Mononuclear cell (primary cell): ENCODE measurements around the gene ZNF320. TPM values are rescaled to one million over a fixed set of nuclear protein-coding genes. Genes with fewer than 3 reads are reported as not detected.
A peak's percentile ranks its signal among the peaks of the same experiment; 100 is the strongest.
"Not testable (repeated sequence)": the region's sequence is repeated elsewhere in the genome, so short reads cannot be mapped to it uniquely, and the experiment has no call there.

Source experiments
- H3K27me3 ChIP-seq: 2 replicates; pipeline ENCODE4 v1.6.0; 2011; ENCODE audit warnings: low read length, control low read depth; ENCODE audit not compliant: insufficient read depth
- H3K4me1 ChIP-seq: 2 replicates; pipeline ENCODE4 v1.5.1; 2011; ENCODE audit warnings: mild to moderate bottlenecking, low read length, control low read depth; ENCODE audit not compliant: insufficient read depth
- H3K4me3 ChIP-seq: 2 replicates; pipeline ENCODE4 v1.5.1; 2011; ENCODE audit warnings: mild to moderate bottlenecking, low read length, moderate library complexity
- H3K9me3 ChIP-seq: 2 replicates; pipeline ENCODE4 v1.5.1; 2011; ENCODE audit warnings: low read depth, mild to moderate bottlenecking, control low read depth, low read length
- total RNA-seq: library from RNA; depleted of rRNA; stranded (reverse); fragments of >200 nt; gene quantifications from one replicate; pipeline ENCODE4 v1.2.3, GENCODE V29; 2012

Gene ZNF320
- total RNA-seq, 1 donor, result not detected

DNA sequence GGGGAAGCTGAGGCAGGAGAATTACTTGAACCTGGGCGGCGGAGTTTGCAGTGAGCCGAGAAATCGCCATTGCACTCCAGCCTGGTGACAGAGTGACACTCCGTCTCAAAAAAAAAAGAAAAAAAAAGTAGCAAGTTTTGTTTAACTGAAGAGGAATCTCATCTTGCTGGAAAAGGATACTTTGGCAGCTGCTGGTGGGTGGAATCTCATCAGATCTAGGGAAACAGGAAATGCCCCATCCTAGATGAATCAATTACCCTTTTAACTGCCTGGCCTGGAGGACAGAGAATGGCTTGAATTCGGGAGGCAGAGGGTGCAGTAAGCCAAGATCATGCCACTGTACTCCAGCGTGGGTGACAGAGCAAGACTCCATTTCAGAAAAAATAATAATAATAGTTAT lies 8.4 kb downstream of the ZNF320 start:
- H3K9me3 ChIP-seq, result peaks cover 9% of the 10 kb centered on the region

DNA sequence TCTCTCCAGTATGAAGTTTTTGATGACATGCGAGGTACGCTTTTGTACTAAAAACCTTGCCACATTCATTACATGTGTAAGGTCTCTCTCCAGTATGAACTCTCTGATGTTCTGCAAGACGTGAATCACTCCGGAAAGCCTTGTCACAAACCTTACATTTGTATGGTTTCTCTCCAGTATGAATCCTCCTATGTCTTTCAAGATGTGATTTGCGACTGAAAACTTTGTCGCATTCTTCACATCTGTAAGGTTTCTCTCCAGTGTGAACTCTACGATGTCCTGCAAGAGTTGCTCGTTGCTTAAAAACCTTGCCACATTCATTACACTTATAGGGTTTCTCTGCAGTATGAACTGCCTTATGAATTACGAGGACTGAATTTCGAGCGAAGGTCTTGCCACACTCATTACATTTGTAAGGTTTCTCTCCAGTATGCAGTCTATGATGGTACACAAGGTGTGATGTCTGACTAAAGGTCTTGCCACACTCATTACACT lies 16.5 kb downstream of the ZNF320 start:
- no peaks in the 10 kb centered on the region for H3K27me3 ChIP-seq
- peaks cover 76% of the 10 kb centered on the region for H3K9me3 ChIP-seq
- H3K4me3 ChIP-seq, result no peak overlapping the region
- H3K4me1 ChIP-seq, result no peaks in the 10 kb centered on the region

More for the DNA sequence above, 8.4 kb downstream of the ZNF320 start:
- no peak overlapping the region for H3K4me3 ChIP-seq
- no peaks in the 10 kb centered on the region for H3K27me3 ChIP-seq
- no peaks in the 10 kb centered on the region for H3K4me1 ChIP-seq

DNA sequence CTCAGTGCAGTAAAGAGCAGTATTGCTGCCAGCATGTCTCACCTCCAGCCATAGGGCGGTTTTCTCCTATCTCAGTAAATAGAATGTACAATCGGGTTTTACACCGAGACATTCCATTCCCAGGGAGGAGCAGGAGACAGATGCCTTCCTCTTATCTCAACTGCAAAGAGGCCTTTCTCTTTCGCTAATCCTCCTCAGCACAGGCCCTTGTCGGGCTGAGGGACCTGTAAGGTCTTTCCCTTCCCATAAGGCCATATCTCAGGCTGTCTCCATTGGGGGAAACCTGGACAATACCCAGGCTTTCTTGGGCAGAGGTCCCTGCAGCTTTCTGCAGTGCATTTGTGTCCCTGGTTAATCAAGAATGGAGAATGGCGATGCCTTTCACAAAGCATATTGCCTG lies 24.4 kb downstream of the ZNF320 start:
- not testable (repeated sequence) for H3K27me3 ChIP-seq, H3K4me1 ChIP-seq, H3K4me3 ChIP-seq
- peaks cover 14% of the 10 kb centered on the region for H3K9me3 ChIP-seq

DNA sequence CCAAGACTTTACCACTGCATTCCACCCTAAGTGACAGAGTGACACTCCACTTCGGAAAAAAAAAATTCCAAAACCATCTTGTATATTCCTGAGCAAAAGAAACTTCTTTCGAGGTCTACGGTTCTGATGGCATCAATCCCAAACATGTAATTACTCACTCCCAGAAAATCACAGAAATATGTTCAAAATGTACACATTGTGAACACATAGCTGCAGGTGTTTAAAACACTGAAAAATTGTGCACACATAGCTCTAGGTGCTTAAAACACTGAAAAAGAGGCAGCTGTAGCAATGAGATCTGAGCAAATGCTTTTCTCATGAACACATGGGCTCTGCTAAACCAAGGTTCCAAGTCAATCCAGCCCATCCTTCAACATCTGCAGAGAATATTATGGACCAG lies 26.0 kb downstream of the ZNF320 start:
- Histone ChIP-seq H3K4me1 (no peaks in the 10 kb centered on the region), H3K4me3 (no peak overlapping the region), H3K27me3 (no peaks in the 10 kb centered on the region), H3K9me3 (no peaks in the 10 kb centered on the region)

DNA sequence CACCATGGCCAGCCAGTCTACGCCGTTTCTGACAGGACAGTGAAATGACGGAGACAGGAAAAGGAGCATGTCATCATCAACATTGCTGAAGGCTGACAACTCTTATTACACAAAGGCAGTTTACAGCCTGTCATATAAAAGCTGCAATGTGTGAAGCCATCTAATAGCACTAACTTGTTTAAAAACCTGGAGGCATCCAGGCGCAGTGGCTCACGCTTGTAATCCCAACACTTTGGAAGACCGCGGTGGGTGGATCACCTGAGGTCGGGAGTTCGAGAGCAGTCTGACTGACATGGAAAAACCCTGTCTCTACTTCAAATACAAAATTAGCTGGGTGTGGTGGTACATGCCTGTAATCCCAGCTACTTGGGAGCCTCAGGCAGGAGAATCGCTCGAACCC lies 29.4 kb downstream of the ZNF320 start:
- H3K4me3 ChIP-seq, H3K27me3 ChIP-seq, H3K9me3 ChIP-seq, H3K4me1 ChIP-seq: not testable (repeated sequence)

DNA sequence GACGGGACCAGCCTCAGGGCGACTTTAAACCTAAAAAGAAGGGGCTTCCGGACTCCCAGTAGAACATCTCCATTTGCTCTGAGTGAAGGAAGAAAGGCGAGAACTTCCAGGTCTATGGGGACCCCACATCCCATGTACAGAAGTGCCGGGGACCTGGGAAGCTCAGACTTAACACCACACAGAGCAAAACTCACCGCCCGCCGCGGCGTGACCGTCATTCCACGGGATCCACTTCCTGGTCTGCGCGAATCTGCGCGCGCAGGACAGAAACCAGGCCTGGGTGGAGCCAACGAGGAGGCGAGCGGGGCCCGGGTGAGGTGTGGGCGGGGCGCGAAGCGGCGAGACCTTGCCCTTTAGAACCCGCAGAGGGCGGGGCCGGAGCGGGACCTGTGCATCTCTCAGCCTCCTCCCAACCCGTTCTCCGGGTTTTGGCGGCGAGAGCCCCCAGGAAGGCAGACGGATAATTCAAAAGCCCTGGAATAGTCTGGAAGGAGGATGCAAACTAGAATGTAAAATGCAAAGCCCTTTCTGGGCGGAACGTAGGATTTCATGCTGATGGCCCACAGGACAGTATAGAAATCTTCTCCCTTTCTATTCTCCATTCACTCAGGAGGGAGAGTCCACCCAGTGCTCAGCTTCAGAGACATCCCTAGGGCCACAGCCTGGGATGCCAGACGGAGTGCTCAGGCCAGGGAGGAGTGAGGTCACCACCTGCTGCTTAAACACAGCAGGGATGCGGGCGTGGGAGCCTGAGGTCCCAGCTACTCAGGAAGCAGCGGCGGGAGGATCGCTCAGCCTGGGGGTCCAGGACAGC lies 39.9 kb downstream of the ZNF320 start, which contains the start of gene ZNF468:
TSS of gene ZNF468 (minus strand) at position 242 of the 814 bp plus-strand sequence. CDS start 3,347 bp downstream, outside the sequence.
- not testable (repeated sequence) for H3K4me1 ChIP-seq, H3K27me3 ChIP-seq
- H3K4me3 ChIP-seq, result peak within 1 kb of the TSS; percentile 68

DNA sequence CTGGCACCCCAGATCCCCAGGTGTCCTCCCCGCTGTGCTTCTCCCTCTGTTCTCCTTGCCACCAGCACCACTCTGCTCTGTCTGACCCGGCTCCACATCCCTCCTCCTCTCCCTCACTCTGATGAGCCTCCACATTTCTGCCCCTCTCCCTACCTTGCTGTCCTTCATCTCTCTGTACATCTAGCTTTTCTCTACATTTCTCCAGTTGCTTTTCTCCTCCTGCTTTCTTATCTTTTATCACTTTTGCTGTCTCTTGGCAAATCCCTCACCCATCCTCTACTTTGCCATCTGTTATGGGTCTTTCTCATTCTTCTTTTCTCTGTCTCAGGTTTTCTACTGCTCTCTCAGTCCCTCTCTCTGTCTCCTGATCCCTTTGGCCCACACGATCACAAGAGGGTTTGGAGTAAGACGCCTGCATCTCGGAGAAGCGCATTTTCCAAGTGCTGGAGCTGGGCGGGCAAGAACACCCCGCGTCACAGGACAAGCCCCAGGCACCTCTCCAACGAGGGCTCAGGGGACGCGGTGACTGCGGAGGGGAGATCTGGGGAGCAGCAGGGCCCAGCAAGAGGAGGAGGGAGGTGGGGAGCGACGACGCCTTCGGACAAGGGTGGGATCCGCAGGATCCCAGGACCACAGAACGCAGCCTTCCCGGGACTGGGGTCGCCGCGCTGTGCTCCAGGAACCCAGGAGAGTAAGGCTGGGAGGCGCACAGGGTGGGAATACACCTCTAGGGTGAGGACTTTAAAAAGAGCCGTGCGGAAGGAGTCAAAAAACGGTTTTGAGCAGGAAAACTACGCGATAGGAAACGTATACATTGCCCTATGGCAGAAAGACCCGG lies 40.7 kb downstream of the ZNF320 start:
- not testable (repeated sequence) for H3K4me1 ChIP-seq, H3K9me3 ChIP-seq, H3K27me3 ChIP-seq
- peak overlapping the region; percentile 68 for H3K4me3 ChIP-seq

More for the DNA sequence above, 39.9 kb downstream of the ZNF320 start, which contains the start of gene ZNF468:
- not testable (repeated sequence) for H3K9me3 ChIP-seq

Other genes starting within 250 kb of the ZNF320 start
- 16.7 TPM for gene ZNF611, start 162.6 kb downstream of the ZNF320 start, total RNA-seq
- gene ZNF600, start 110.8 kb downstream of the ZNF320 start, total RNA-seq, result 6.9 TPM
- gene ZNF28, start 76.0 kb downstream of the ZNF320 start, total RNA-seq, result 3.3 TPM
- gene ZNF468, start 40.0 kb downstream of the ZNF320 start, total RNA-seq, result 19.6 TPM
- gene ZNF888, start 25.8 kb upstream of the ZNF320 start, total RNA-seq, result 3.8 TPM
- gene ZNF816, start 65.2 kb upstream of the ZNF320 start, total RNA-seq, result 11.0 TPM
- under 0.01 TPM for gene ERVV-1, start 116.3 kb upstream of the ZNF320 start, total RNA-seq
- not detected for gene ERVV-2, start 147.1 kb upstream of the ZNF320 start, total RNA-seq
- 48.6 TPM for gene ZNF160, start 205.8 kb upstream of the ZNF320 start, total RNA-seq
- 0.52 TPM for gene ZNF415, start 235.3 kb upstream of the ZNF320 start, total RNA-seq